K562 (cell line): ENCODE measurements around the gene THADA. TPM values are rescaled to one million over a fixed set of nuclear protein-coding genes. Genes with fewer than 3 reads are reported as not detected.

ENCODE experiments used
- ATAC-seq: fragments of 200-7000 bp; cut with Tn5 transposase; 3 replicates; pipeline ENCODE4 v1.9.1; 2020; ENCODE audit warnings: moderate library complexity
- BruUV-seq: library from RNA; stranded (reverse); fragments of 400-500 nt; replicated peaks from 2 replicates; lab custom pipeline; 2021; lab: Mats Ljungman, UMichigan
- CTCF ChIA-PET: fragments of 300-600 bp; formaldehyde crosslinking; extraction: SDS; loops from one replicate; lab custom pipeline; 2021; ENCODE audit warnings: low intra/inter-chr PET ratio; lab: Yijun Ruan, JAX
- POLR2A ChIA-PET: fragments of 300-600, 350-650 bp; sonication (Branson Sonifier 250); formaldehyde crosslinking; extraction: SDS; loops from one replicate; lab custom pipeline; 2021; ENCODE audit warnings: antibody characterized with exemption, inconsistent platforms; lab: Yijun Ruan, JAX
- DNase-seq, 4 experiments: peaks; one replicate each; pipeline versions ENCODE4 v3.0.0 to v3.0.0-alpha.2; 2011 to 2018; ENCODE audit warnings: low spot score in 3 of 4, mixed read lengths in 3 of 4; ENCODE audit errors: extremely low read depth in 1 of 4
- FAIRE-seq: peaks from 2 replicates; lab custom pipeline; 2011; peaks lifted over from hg19 to GRCh38; lab: Jason Lieb, UNC
- H2AFZ ChIP-seq: 2 replicates; pipeline ENCODE4 v1.6.0; 2011; ENCODE audit warnings: low read depth, low read length, control low read depth, inconsistent platforms
- H3K27ac ChIP-seq: fragments of 200-600 bp; 3 replicates; pipeline ENCODE4 v1.8.0; 2011; ENCODE audit warnings: low read depth, mild to moderate bottlenecking, control low read depth, inconsistent platforms, low read length, moderate library complexity, mixed read lengths; ENCODE audit errors: extremely low read depth
- H3K27me3 ChIP-seq, 2 experiments: fragments of 300-600 bp in 1 of 2; 2 replicates in 1 of 2; 3 replicates in 1 of 2; pipeline versions ENCODE4 v1.6.0 to v1.8.0; 2011; ENCODE audit warnings: inconsistent platforms in 2 of 2, low read length in 2 of 2, mild to moderate bottlenecking in 1 of 2, mixed read lengths in 1 of 2, moderate library complexity in 1 of 2; ENCODE audit not compliant: control insufficient read depth in 2 of 2, insufficient read depth in 2 of 2
- H3K36me3 ChIP-seq: fragments of 300-600 bp; 3 replicates; pipeline ENCODE4 v1.8.0; 2011; ENCODE audit warnings: mild to moderate bottlenecking, low read length, inconsistent platforms; ENCODE audit not compliant: control insufficient read depth, insufficient read depth
- H3K4me1 ChIP-seq, 2 experiments: fragments of 200-600 bp in 1 of 2; replicated peaks in 1 of 2; 2 replicates in 1 of 2; 3 replicates in 1 of 2; pipeline versions ENCODE4 v1.5.1 to v1.8.0; 2011; ENCODE audit warnings: inconsistent platforms in 2 of 2, low read length in 2 of 2, mild to moderate bottlenecking in 1 of 2, mixed read lengths in 1 of 2, moderate library complexity in 1 of 2; ENCODE audit not compliant: control insufficient read depth in 2 of 2, insufficient read depth in 2 of 2
- H3K4me2 ChIP-seq: 2 replicates; pipeline ENCODE4 v1.6.1; 2011; ENCODE audit warnings: low read length, control low read depth, inconsistent platforms, mixed read lengths; ENCODE audit not compliant: insufficient read depth
- H3K4me3 ChIP-seq: fragments of 200-600 bp; sonication (generic), shearing (Covaris generic); 2 replicates; pipeline ENCODE4 v1.5.1; 2016; ENCODE audit warnings: control low read depth, inconsistent platforms
- H3K79me2 ChIP-seq: fragments of 200-600 bp; 3 replicates; pipeline ENCODE4 v1.8.0; 2011; ENCODE audit warnings: low read length, inconsistent platforms; ENCODE audit not compliant: control insufficient read depth, insufficient read depth
- H3K9ac ChIP-seq, 2 experiments: 2 replicates each; pipeline versions ENCODE4 v1.6.0 to v1.6.1; 2011; ENCODE audit warnings: low read depth in 2 of 2, low read length in 2 of 2, control low read depth in 1 of 2, inconsistent platforms in 1 of 2, mild to moderate bottlenecking in 1 of 2, mixed read lengths in 1 of 2; ENCODE audit not compliant: insufficient read depth in 1 of 2
- H3K9me1 ChIP-seq: one replicate; pipeline ENCODE4 v1.6.0; 2011; ENCODE audit warnings: inconsistent platforms, mild to moderate bottlenecking, low read length, moderate library complexity; ENCODE audit not compliant: control insufficient read depth, insufficient read depth
- H3K9me3 ChIP-seq: replicated peaks from 2 replicates; pipeline ENCODE4 v1.5.1; 2011; ENCODE audit warnings: low read depth, low read length, inconsistent platforms; ENCODE audit not compliant: control insufficient read depth, insufficient read depth
- H4K20me1 ChIP-seq: replicated peaks from 2 replicates; pipeline ENCODE4 v1.6.1; 2011; ENCODE audit warnings: low read length, inconsistent platforms, mixed read lengths; ENCODE audit not compliant: control insufficient read depth, insufficient read depth
- BCOR ChIP-seq: fragments of 450-650 bp; IDR thresholded peaks from 2 replicates; pipeline ENCODE4 v1.6.1; 2016
- CBFB ChIP-seq: sonication (generic); formaldehyde crosslinking; IDR thresholded peaks from 2 replicates; pipeline ENCODE4 v1.4.0; 2020; ENCODE audit warnings: mild to moderate bottlenecking, missing genetic modification reagents
- KAT2B ChIP-seq: IDR thresholded peaks from one replicate; pipeline ENCODE4 v1.6.1; 2012; ENCODE audit warnings: low read depth, mild to moderate bottlenecking, control low read depth, inconsistent platforms, low read length, moderate library complexity
- MED1 ChIP-seq: sonication (generic); formaldehyde crosslinking; IDR thresholded peaks from 2 replicates; pipeline ENCODE4 v1.8.1; 2023; ENCODE audit warnings: missing genetic modification reagents, borderline replicate concordance
- MYNN ChIP-seq, 2 experiments: sonication (generic); formaldehyde crosslinking in 1 of 2; IDR thresholded peaks; 2 replicates each; pipeline versions ENCODE4 v1.5.0 to v1.6.1; 2016 to 2020; ENCODE audit warnings: antibody characterized with exemption in 1 of 2, missing genetic modification reagents in 1 of 2
- ZNF644 ChIP-seq: fragments of 200-800 bp; sonication (Bioruptor generic); IDR thresholded peaks from 2 replicates; pipeline ENCODE4 v1.6.1; 2016; ENCODE audit warnings: low read depth, missing genetic modification characterization, missing compliant biosample characterization
- ZNF696 ChIP-seq: fragments of 250-450 bp; sonication (Bioruptor Pico); conservative IDR thresholded peaks from 2 replicates; pipeline ENCODE4 v1.4.0; 2020; ENCODE audit warnings: mild to moderate bottlenecking, moderate library complexity
- WGBS: fragments of 100-300 bp; shearing (Covaris generic); methylation state at CpG from one replicate; pipeline ENCODE4 v1.1.6; 2016; ENCODE audit warnings: low coverage, mixed read lengths; ENCODE audit not compliant: insufficient coverage; ENCODE audit errors: missing lambda C conversion rate; 5-methylcytosine and 5-hydroxymethylcytosine counted together
- in situ Hi-C: fragments of 300-500 bp; cut with MboI; formaldehyde crosslinking; loops from 4 replicates; pipeline ENCODE4 v1.15.0; 2018; ENCODE audit warnings: inconsistent platforms, mixed read lengths
- intact Hi-C: fragments of 100-400 bp; cut with micrococcal nuclease; formaldehyde crosslinking; loops from 2 replicates; pipeline ENCODE4 v1.14.2; 2022
- polyA plus RNA-seq, 8 experiments: library from polyadenylated mRNA; depleted of rRNA in 4 of 8; stranded (reverse) in 5 of 8; unstranded in 3 of 8; fragments of >200 nt; fragmentation: Nextera tagmentation in 2 of 8; fragmentation: Illumina TruSeq in 1 of 8; extraction: Ambion mirVana in 2 of 8; extraction: Trizol in 1 of 8; gene quantifications; 2 replicates each; pipeline versions ENCODE4 v1.2.1 to v1.2.3, GENCODE V29; 2011 to 2014; ENCODE audit warnings: inconsistent platforms in 1 of 8, missing spikeins in 1 of 8
- total RNA-seq, 7 experiments: library from RNA; depleted of rRNA in 6 of 7; stranded (reverse); fragments of >200 nt in 6 of 7; fragmentation: Illumina TruSeq in 2 of 7; extraction: Trizol in 2 of 7; gene quantifications; 2 replicates each; pipeline versions ENCODE4 v1.2.1 to v1.2.3, GENCODE V29; 2011 to 2021; ENCODE audit warnings: low replicate concordance in 1 of 7
- TF ChIP-seq, protein P1 (sequence below): IDR thresholded peaks from 2 replicates; pipeline ENCODE4 v1.6.1; 2016; ENCODE audit warnings: missing genetic modification characterization, missing compliant biosample characterization

The THADA gene
- total and polyA plus RNA-seq, 9 of the 15 experiments (the other 6 are each of a cell fraction or from before 2014, with no cell fraction given), result 17.8 to 34.7 (median 31.9) TPM

DNA sequence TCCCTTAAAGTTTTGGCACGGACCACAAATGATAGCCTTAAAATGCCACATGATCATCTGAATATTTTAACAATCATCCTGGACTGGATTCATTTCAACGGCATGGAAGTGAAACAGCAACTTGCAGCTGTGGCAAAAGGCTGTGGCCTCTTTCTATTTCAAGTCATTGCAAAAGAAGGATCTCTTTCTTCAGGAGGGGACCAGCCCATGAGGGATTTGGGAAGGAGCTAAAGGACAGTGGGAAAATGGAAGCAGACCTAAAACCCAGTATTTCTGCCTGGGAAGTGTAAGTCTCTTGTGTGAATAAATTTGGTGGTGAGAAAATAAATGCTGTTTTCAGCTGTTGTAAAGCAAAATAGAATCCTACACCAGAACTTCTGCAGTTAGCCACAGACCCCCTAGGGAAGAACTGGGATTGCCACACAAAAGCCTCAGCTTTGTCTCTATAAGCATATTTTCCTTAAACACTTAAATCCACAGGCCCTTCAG, 262.1 kb downstream of the THADA start:
- Histone ChIP-seq H3K9me3 (no peaks in the 10 kb centered on the region), H4K20me1 (no peaks in the 10 kb centered on the region), H3K79me2 (no peaks in the 10 kb centered on the region), H3K36me3 (peaks cover 3% of the 10 kb centered on the region; the same call in 1 of the 3 replicates), H3K4me3 (no peak overlapping the region), H3K27ac (no peak overlapping the region)
- no peak for ATAC-seq
- intact Hi-C loops, result no loop called here
- TF ChIP-seq ZNF644 (no peak), CBFB (no peak), BCOR (no peak), MED1 (CRISPR knock-in tag) (no peak), KAT2B (no peak)
- TF ChIP-seq, all 486 proteins: peak for 0
- FAIRE-seq (no peak), DNase-seq (no peak)
- Histone ChIP-seq H3K27me3 (no peaks in the 10 kb centered on the region), H3K9ac (no peak overlapping the region), H3K4me2 (no peak overlapping the region), H3K9me1 (no peaks in the 10 kb centered on the region), H2AFZ (no peak overlapping the region), H3K4me1 (peaks cover 6 to 13% of the 10 kb centered on the region in 2 experiments; a peak in 4 of 5 replicates)
- in situ Hi-C loops, result no loop called here
- POLR2A ChIA-PET, result no interaction called here
- no TSS peak for BruUV-seq
- WGBS, result 65% methylated on average over 2 of the region's 2 CpGs
- CTCF ChIA-PET, result no interaction called here

DNA sequence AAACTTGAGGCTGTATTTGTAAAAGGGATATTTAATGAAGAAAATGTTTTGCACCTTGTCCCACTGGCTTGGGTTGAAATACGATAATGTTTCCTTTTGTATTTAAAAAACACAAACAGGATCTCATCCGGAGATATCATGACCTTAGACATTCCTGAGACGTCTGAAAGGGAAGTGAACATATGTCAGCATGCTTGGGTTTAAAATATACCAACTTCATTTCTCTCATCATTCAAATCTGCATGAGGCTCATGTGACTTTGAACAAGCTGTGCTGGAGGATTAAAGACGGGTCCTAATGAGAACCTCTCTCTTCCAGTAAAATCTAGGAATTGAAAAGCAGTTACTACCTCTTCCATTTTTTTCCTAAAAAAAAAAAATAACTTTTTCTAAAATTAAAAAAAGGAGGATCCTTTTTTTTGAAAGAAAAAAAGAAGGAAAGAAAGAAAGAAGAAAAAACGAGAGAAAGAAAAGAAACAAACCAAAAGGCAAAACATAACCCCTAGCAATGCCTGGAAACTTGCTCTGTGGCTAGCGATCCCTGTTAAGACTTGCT, 262.7 kb downstream of the THADA start:
- TF ChIP-seq, protein P1, sequence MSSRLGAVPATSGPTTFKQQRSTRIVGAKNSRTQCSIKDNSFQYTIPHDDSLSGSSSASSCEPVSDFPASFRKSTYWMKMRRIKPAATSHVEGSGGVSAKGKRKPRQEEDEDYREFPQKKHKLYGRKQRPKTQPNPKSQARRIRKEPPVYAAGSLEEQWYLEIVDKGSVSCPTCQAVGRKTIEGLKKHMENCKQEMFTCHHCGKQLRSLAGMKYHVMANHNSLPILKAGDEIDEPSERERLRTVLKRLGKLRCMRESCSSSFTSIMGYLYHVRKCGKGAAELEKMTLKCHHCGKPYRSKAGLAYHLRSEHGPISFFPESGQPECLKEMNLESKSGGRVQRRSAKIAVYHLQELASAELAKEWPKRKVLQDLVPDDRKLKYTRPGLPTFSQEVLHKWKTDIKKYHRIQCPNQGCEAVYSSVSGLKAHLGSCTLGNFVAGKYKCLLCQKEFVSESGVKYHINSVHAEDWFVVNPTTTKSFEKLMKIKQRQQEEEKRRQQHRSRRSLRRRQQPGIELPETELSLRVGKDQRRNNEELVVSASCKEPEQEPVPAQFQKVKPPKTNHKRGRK, result peak; percentile 72
- no peak for TF ChIP-seq MYNN (IDR thresholded peaks at IDR 0.05)
- TF ChIP-seq MYNN (CRISPR knock-in tag; IDR thresholded peaks at IDR 0.05), result no peak
- no peak for TF ChIP-seq ZNF696 (CRISPR knock-in tag)
- H3K27me3 ChIP-seq, result no peaks in the 10 kb centered on the region
- H3K27ac ChIP-seq, result no peak overlapping the region
- no peaks in the 10 kb centered on the region for H3K9me3 ChIP-seq
- in situ Hi-C loops (no loop called here), intact Hi-C loops (no loop called here)
- ChIA-PET CTCF (no interaction called here), POLR2A (no interaction called here)
- DNase-seq (no peak), FAIRE-seq (no peak), ATAC-seq (no peak)
- no peak overlapping the region for H3K4me2 ChIP-seq
- no TSS peak for BruUV-seq
- H3K79me2 ChIP-seq, result no peaks in the 10 kb centered on the region
- H3K9me1 ChIP-seq, result no peaks in the 10 kb centered on the region
- 75% methylated on average over 5 of the region's 6 CpGs for WGBS
- H3K36me3 ChIP-seq, result peaks cover 3% of the 10 kb centered on the region; the same call in 1 of the 3 replicates
- no peak overlapping the region for H2AFZ ChIP-seq
- H3K4me1 ChIP-seq, result peaks cover 6 to 13% of the 10 kb centered on the region in 2 experiments; a peak in 4 of 5 replicates
- no peak overlapping the region for H3K4me3 ChIP-seq
- no peak overlapping the region for H3K9ac ChIP-seq
- H4K20me1 ChIP-seq, result no peaks in the 10 kb centered on the region
